GM12878 (cell line): ENCODE results near the gene RINL. TPM values are rescaled to one million over a fixed set of nuclear protein-coding genes. Genes with fewer than 3 reads are reported as not detected.

Experiments
- CBX3 ChIP-seq: fragments of 200-600 bp; sonication (generic); IDR thresholded peaks from 2 replicates; pipeline ENCODE4 v1.6.1; 2016; ENCODE audit warnings: low read depth, borderline replicate concordance
- E2F8 ChIP-seq: fragments of 450-650 bp; IDR thresholded peaks from 2 replicates; pipeline ENCODE4 v1.6.1; 2018; ENCODE audit warnings: mild to moderate bottlenecking, low read depth, moderate library complexity; ENCODE audit not compliant: partially characterized antibody
- E4F1 ChIP-seq: fragments of 450-650 bp; IDR thresholded peaks from 2 replicates; pipeline ENCODE4 v1.6.1; 2018; ENCODE audit warnings: borderline replicate concordance, mild to moderate bottlenecking; ENCODE audit not compliant: partially characterized antibody
- ESRRA ChIP-seq: IDR thresholded peaks from 2 replicates; pipeline ENCODE4 v1.6.1; 2012; ENCODE audit warnings: mild to moderate bottlenecking, low read length, improper control_type of control experiment
- FOXM1 ChIP-seq: IDR thresholded peaks from 2 replicates; pipeline ENCODE4 v1.6.1; 2012; ENCODE audit warnings: low read depth, mild to moderate bottlenecking, inconsistent platforms, low read length, moderate library complexity
- HDAC2 ChIP-seq: fragments of 200-600 bp; sonication (generic); IDR thresholded peaks from 2 replicates; pipeline ENCODE4 v1.6.1; 2017
- HDGF ChIP-seq: fragments of 450-650 bp; IDR thresholded peaks from 2 replicates; pipeline ENCODE4 v1.6.1; 2016; ENCODE audit warnings: antibody characterized with exemption
- IRF3 ChIP-seq: fragments of 450-650 bp; IDR thresholded peaks from 2 replicates; pipeline ENCODE4 v1.6.1; 2014; ENCODE audit warnings: mild to moderate bottlenecking
- JUNB ChIP-seq: IDR thresholded peaks from 2 replicates; pipeline ENCODE4 v1.6.1; 2016; ENCODE audit warnings: antibody characterized with exemption, mild to moderate bottlenecking
- MAX ChIP-seq: IDR thresholded peaks from 2 replicates; pipeline ENCODE4 v1.6.1; 2012; ENCODE audit warnings: low read depth, low read length, improper control_type of control experiment
- MYC ChIP-seq: IDR thresholded peaks from 2 replicates; pipeline ENCODE4 v1.6.1; 2011; ENCODE audit warnings: mild to moderate bottlenecking, low read length, moderate library complexity, inconsistent platforms; ENCODE audit not compliant: insufficient read depth, insufficient replicate concordance, insufficient read length, severe bottlenecking
- NBN ChIP-seq: fragments of 450-650 bp; IDR thresholded peaks from 2 replicates; pipeline ENCODE4 v1.6.1; 2016
- PAX5 ChIP-seq: IDR thresholded peaks from 2 replicates; pipeline ENCODE4 v1.6.1; 2011; ENCODE audit warnings: low read depth, low read length, borderline replicate concordance
- RUNX3 ChIP-seq: IDR thresholded peaks from 2 replicates; pipeline ENCODE4 v1.6.1; 2012; ENCODE audit warnings: low read length, inconsistent platforms
- STAT3 ChIP-seq: IDR thresholded peaks from 2 replicates; pipeline ENCODE4 v1.6.1; 2011; ENCODE audit warnings: low read depth, low read length, improper control_type of control experiment
- SUZ12 ChIP-seq: fragments of 200-600 bp; sonication (generic); IDR thresholded peaks from one replicate; pipeline ENCODE4 v1.6.1; 2018; ENCODE audit warnings: antibody characterized with exemption, mild to moderate bottlenecking; ENCODE audit not compliant: unreplicated experiment
- TCF7 ChIP-seq: IDR thresholded peaks from 2 replicates; pipeline ENCODE4 v1.6.1; 2014; ENCODE audit warnings: antibody characterized with exemption, borderline replicate concordance
- USF1 ChIP-seq: IDR thresholded peaks from 2 replicates; pipeline ENCODE4 v1.6.1; 2011; ENCODE audit warnings: borderline replicate concordance, low read depth, mild to moderate bottlenecking, moderate library complexity, mixed read lengths, low read length; ENCODE audit not compliant: insufficient read depth; ENCODE audit errors: extremely low read length
- ZBTB33 ChIP-seq: fragments of 450-650 bp; IDR thresholded peaks from 2 replicates; pipeline ENCODE4 v1.6.1; 2017; ENCODE audit warnings: mild to moderate bottlenecking
- polyA plus RNA-seq, 11 experiments: library from polyadenylated mRNA; depleted of rRNA in 4 of 11; unstranded in 6 of 11; stranded (reverse) in 5 of 11; fragments of >200 nt; fragmentation: Nextera tagmentation in 4 of 11; fragmentation: Illumina TruSeq in 1 of 11; extraction: Ambion mirVana in 4 of 11; extraction: Trizol in 1 of 11; gene quantifications; 1 replicate in 1 of 11; 2 replicates in 10 of 11; pipeline versions ENCODE4 v1.2.1 to v1.2.3, GENCODE V29; 2011 to 2016; ENCODE audit warnings: inconsistent platforms in 2 of 11, missing spikeins in 2 of 11, low read depth in 1 of 11
- total RNA-seq, 4 experiments: library from RNA; depleted of rRNA in 3 of 4; stranded (reverse); fragments of >200 nt in 3 of 4; fragmentation: Illumina TruSeq in 1 of 4; extraction: Trizol in 1 of 4; gene quantifications; 2 replicates each; pipeline versions ENCODE4 v1.2.1 to v1.2.3, GENCODE V29; 2013 to 2021

The RINL gene
- total and polyA plus RNA-seq, 10 of the 15 experiments (the other 5 are each of a cell fraction or from before 2014, with no cell fraction given), result 14.5 to 64.2 (median 47.6) TPM

- no peak for TF ChIP-seq IRF3
- no peak for TF ChIP-seq ESRRA
- TF ChIP-seq E4F1, result no peak
- TF ChIP-seq PAX5, result no peak
- no peak for TF ChIP-seq HDAC2
- no peak for TF ChIP-seq FOXM1
- no peak for TF ChIP-seq SUZ12
- no peak for TF ChIP-seq CBX3
- TF ChIP-seq RUNX3, result peak; percentile 55
- no peak for TF ChIP-seq TCF7
- TF ChIP-seq JUNB, result no peak
- no peak for TF ChIP-seq STAT3
- no peak for TF ChIP-seq USF1
- no peak for TF ChIP-seq E2F8
- TF ChIP-seq MAX, result peak; percentile 94
- TF ChIP-seq MYC, result no peak
- peak; percentile 66; the same call in 1 of the 2 replicates for TF ChIP-seq NBN
- no peak for TF ChIP-seq ZBTB33
- no peak; the same call in 1 of the 2 replicates for TF ChIP-seq HDGF
These were observed 8.1 kb downstream of the RINL start (continued) for GRCh38 chr19:38869836-38870607.
